Ascending aorta (tissue), 2 donors: ENCODE measurements around the gene TSPO. TPM values are rescaled to one million over a fixed set of nuclear protein-coding genes. Genes with fewer than 3 reads are reported as not detected.
"Not testable (repeated sequence)": the region's sequence is repeated elsewhere in the genome, so short reads cannot be mapped to it uniquely, and the experiment has no call there.

ENCODE experiments used
- DNase-seq, 2 donors: peaks; one replicate each; pipeline ENCODE4 v3.0.0-alpha.2; 2019; ENCODE audit warnings: low spot score in 2 of 2
- H3K27ac ChIP-seq, 2 donors: fragments of 200-600 bp; sonication (generic); one replicate each; pipeline ENCODE4 v1.5.1; 2016 to 2017; ENCODE audit warnings: mild to moderate bottlenecking in 1 of 2
- H3K27me3 ChIP-seq: fragments of 200-600 bp; sonication (generic); one replicate; pipeline ENCODE4 v1.5.1; 2017
- H3K36me3 ChIP-seq, 2 donors: fragments of 200-600 bp; sonication (generic); one replicate each; pipeline ENCODE4 v1.5.1; 2016
- H3K4me1 ChIP-seq, 2 donors: fragments of 200-600 bp; sonication (generic); one replicate each; pipeline ENCODE4 v1.5.1; 2016 to 2017; ENCODE audit warnings: mild to moderate bottlenecking in 1 of 2
- H3K4me3 ChIP-seq, 2 donors: fragments of 200-600 bp; sonication (generic); one replicate each; pipeline ENCODE4 v1.5.1; 2016 to 2017; ENCODE audit warnings: mild to moderate bottlenecking in 1 of 2
- H3K9me3 ChIP-seq, 2 donors: fragments of 200-600 bp; sonication (generic); one replicate each; pipeline ENCODE4 v1.5.1; 2016
- intact Hi-C: fragments of 100-400 bp; cut with DNase I; formaldehyde crosslinking; loops from one replicate; pipeline ENCODE4 v1.15.1; 2023
- total RNA-seq: library from RNA; depleted of rRNA; stranded (reverse); fragments of >200 nt; gene quantifications from one replicate; pipeline ENCODE4 v1.1.0, GENCODE V29; 2016
- TF ChIP-seq, protein P1 (sequence below), 3 experiments: fragments of 200-600 bp in 2 of 3; fragments of 450-650 bp in 1 of 3; sonication (generic) in 2 of 3; IDR thresholded peaks; one replicate each; pipeline ENCODE4 v1.5.1; 2016 to 2019; ENCODE audit warnings: antibody characterized with exemption in 3 of 3, mild to moderate bottlenecking in 1 of 3, moderate library complexity in 1 of 3

Gene TSPO
- 961 TPM for total RNA-seq

DNA sequence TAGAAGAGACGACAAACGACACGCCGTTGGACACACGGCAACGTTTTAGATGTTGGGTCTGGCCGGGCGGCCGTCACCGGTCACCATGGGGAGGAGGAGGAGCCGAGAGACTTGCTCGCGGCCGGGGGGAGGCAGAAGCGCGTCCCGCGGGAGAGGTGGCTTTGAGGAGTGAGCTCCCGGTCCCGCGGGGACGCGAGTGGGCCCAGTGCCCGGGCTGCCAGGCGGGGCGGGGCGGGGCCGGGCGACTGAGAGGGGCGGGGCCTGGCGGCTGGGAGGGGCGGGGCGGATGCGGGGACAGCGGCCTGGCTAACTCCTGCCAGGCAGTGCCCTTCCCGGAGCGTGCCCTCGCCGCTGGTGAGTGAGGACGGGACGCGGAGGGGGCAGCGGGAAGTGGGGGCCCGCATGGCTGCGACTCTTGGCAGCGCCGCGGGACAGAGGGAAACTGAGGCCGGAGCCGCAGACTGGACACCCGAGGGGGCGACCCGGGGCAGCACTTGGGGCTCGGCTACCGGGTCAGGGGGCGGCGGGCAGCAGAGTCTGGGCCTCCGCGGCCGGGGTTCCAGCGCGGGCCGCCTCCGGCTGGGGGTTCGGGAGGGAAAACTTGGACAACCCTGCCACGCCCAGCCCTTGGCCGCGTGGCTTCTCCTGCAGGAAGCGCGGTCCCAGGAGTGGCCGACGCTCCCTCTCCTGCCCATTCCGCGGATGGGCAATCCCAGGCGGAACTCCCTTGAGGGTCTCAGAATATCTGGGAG, at the start of gene TSPO:
Gene TSPO (plus strand): TSS at position 309 of the 752 bp plus-strand sequence. CDS start 7,680 bp downstream, outside the sequence.
- Histone ChIP-seq H3K36me3 (no peaks in the 10 kb centered on the region), H3K4me1 (peaks cover 6 to 10% of the 10 kb centered on the region in 2 donors), H3K27me3 (no peaks in the 10 kb centered on the region), H3K27ac (peak within 1 kb of the TSS; percentile 77 to 94), H3K9me3 (no peaks in the 10 kb centered on the region), H3K4me3 (peak within 1 kb of the TSS; percentile 61 to 83)
- DNase-seq, result peak; percentile 42 to 92
- TF ChIP-seq, protein P1, sequence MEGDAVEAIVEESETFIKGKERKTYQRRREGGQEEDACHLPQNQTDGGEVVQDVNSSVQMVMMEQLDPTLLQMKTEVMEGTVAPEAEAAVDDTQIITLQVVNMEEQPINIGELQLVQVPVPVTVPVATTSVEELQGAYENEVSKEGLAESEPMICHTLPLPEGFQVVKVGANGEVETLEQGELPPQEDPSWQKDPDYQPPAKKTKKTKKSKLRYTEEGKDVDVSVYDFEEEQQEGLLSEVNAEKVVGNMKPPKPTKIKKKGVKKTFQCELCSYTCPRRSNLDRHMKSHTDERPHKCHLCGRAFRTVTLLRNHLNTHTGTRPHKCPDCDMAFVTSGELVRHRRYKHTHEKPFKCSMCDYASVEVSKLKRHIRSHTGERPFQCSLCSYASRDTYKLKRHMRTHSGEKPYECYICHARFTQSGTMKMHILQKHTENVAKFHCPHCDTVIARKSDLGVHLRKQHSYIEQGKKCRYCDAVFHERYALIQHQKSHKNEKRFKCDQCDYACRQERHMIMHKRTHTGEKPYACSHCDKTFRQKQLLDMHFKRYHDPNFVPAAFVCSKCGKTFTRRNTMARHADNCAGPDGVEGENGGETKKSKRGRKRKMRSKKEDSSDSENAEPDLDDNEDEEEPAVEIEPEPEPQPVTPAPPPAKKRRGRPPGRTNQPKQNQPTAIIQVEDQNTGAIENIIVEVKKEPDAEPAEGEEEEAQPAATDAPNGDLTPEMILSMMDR (IDR thresholded peaks at IDR 0.05), result no peak
- intact Hi-C loops, result loop anchor here (1.0 kb wide), 1 partner anchor 35 kb away; no protein-coding TSS in a partner anchor

DNA sequence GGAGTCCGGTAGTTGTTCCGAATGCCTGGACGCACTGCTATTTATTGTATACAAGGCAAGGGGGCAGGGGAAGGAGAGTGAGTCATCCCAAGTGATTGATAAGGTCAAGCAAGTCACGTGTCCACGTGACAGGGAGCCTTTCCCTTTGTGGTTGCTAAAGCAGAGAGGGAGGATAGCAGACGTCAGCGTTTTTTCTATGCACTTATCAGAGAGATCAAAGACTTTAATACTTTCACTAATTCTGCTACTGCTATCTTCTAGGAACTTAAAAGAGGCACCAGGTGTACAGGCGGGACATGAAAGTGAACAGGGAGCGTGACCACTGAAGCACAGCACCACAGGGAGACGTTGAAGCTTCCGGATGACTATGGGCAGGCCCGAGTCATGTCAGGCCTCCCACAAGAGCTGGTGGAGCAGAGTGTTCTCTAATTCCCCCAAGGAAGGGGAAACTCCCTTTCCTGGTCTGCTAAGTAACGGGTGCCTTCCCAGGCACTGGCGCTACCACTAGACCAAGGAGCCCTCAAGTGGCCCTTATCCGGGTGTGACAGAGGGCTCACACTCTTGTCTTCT, 47.2 kb upstream of the TSPO start:
- H3K9me3 ChIP-seq, DNase-seq, H3K27me3 ChIP-seq, H3K36me3 ChIP-seq, intact Hi-C loops, H3K27ac ChIP-seq, H3K4me3 ChIP-seq, H3K4me1 ChIP-seq: not testable (repeated sequence)

DNA sequence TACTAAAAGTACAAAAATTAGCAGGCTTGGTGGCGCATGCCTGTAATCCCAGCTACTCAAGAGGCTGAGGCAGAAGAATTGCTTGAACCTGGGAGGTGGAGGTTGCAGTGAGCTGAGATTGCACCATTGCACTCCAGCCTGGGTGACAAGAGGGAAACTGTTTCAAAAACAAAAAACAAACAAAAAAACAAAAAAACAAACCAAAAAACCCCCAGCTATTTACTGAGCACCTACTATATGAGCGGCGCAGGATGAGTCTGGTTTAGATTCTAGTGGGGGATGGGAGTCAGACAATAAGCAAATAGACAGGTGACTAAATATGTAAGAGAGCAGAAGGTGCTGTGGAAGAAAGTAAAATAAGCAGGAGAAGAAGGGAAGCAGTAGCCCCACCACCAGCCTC, 46.4 kb upstream of the TSPO start:
- intact Hi-C loops, H3K4me1 ChIP-seq, H3K4me3 ChIP-seq, H3K36me3 ChIP-seq, H3K9me3 ChIP-seq, H3K27me3 ChIP-seq, H3K27ac ChIP-seq, DNase-seq: not testable (repeated sequence)

DNA sequence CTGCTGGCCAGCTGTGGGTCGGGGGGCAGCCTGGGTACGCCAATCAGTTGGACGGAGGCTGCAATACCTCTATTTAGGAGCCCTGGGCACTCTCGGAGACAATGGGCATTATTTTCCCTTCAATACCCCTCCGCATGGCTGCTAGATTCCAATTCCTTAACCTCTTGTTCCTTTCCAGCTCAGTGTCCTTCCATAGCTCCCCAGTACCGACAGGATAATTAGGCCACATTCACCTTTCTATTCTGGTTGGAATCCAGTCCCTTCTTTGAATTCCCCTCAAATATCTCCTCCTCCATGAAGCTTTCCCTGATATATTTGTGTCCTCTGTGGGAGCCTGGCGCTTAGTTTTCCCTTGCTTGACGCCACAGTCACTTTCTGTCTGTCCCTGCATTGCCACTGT, 45.1 kb upstream of the TSPO start:
- no peak for DNase-seq
- no peak overlapping the region for H3K4me3 ChIP-seq
- no peak overlapping the region for H3K27ac ChIP-seq
- TF ChIP-seq, protein P1 (IDR thresholded peaks at IDR 0.05), result no peak
- no peaks in the 10 kb centered on the region for H3K9me3 ChIP-seq
- intact Hi-C loops, result no loop called here
- H3K4me1 ChIP-seq, result peaks cover 9 to 10% of the 10 kb centered on the region in 2 donors
- H3K36me3 ChIP-seq, result no peaks in the 10 kb centered on the region
- peaks cover 12% of the 10 kb centered on the region for H3K27me3 ChIP-seq

DNA sequence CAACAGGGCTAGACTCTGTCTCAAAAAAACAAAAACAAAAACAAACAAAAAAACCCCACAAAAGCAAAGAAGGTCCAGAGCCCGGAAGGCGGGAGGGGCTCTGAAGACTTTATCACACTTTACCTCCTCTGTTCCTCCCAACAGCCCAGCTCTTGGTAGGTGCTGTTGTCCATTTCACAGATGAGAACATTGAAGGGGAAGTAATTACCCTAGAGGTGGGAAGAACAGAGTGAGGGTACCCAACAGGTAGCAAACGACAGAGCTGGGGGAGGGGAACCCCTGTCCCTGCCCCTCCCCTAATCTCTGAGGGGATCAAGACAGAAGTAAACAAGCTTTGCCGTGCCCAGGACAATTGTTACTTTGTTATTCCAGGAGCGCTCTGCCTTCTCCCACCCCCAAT, 41.8 kb upstream of the TSPO start:
- H3K4me3 ChIP-seq, result no peak overlapping the region
- no peaks in the 10 kb centered on the region for H3K36me3 ChIP-seq
- peaks cover 18% of the 10 kb centered on the region for H3K27me3 ChIP-seq
- H3K27ac ChIP-seq, result no peak overlapping the region
- DNase-seq, result no peak
- intact Hi-C loops, result no loop called here
- no peaks in the 10 kb centered on the region for H3K9me3 ChIP-seq
- TF ChIP-seq, protein P1 (IDR thresholded peaks at IDR 0.05), result no peak
- H3K4me1 ChIP-seq, result peaks cover 10% of the 10 kb centered on the region in 2 donors

DNA sequence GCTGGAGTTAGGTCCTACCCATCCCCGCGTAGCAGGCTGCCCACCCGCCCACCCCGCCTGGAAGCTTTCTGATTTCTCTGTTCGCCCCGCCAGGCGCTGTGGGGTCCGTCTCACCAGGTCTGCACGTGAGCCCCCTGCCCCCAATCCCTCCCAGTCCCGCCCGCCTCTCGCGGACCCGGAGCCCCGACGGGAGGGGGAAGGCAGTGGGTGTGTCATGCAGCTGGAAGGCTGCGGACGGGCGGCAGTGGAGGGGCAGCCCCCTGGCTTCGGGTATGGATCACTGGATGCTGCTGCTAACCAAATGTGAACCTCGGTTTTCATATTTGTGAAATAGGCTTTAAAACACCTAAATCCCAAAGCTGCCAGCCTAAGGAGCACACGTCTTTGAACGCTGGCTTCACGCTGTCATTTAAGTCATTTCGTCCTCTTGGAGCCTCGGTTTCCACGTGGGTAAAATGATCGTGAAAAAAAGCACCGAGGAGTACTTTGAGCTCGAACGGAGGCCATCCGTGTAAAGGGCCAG, 41.4 kb upstream of the TSPO start:
- intact Hi-C loops, result no loop called here
- no peak for DNase-seq
- peaks cover 18% of the 10 kb centered on the region for H3K27me3 ChIP-seq
- peaks cover 10% of the 10 kb centered on the region in 2 donors for H3K4me1 ChIP-seq
- H3K9me3 ChIP-seq, result no peaks in the 10 kb centered on the region
- H3K27ac ChIP-seq, result no peak overlapping the region
- no peaks in the 10 kb centered on the region for H3K36me3 ChIP-seq
- H3K4me3 ChIP-seq, result peak overlapping the region; percentile 63 to 78
- TF ChIP-seq, protein P1 (IDR thresholded peaks at IDR 0.05), result no peak
